HG03575 (cell line): ENCODE results near the gene ZNF708.
"Not testable (repeated sequence)": the region's sequence is repeated elsewhere in the genome, so short reads cannot be mapped to it uniquely, and the experiment has no call there.

Experiments
- ATAC-seq: cut with Tn5 transposase; IDR thresholded peaks from one replicate; pipeline ENCODE4 v1.9.1; 2021; ENCODE audit not compliant: unreplicated experiment, insufficient number of reproducible peaks, low FRiP score; ENCODE audit errors: extremely low read depth

The ZNF708 gene

DNA sequence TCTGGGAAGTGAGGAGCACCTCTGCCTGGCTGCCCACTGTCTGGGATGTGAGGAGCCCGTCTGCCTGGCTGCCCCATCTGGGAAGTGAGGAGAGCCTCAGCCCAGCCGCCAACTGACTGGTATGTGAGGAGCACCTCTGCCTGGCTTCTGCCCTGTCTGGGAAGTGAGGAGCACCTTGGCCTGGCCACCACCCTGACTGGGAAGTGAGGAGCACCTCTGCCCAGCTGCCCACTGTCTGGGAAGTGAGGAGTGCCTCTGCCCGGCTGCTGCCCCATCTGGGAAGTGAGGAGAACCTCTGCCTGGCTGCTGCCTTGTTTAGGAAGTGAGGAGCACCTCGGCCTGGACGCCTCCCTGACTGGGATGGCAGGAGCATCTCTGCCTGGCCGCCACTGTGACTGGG is 64.8 kb downstream of the ZNF708 start:
- ATAC-seq = no peak

DNA sequence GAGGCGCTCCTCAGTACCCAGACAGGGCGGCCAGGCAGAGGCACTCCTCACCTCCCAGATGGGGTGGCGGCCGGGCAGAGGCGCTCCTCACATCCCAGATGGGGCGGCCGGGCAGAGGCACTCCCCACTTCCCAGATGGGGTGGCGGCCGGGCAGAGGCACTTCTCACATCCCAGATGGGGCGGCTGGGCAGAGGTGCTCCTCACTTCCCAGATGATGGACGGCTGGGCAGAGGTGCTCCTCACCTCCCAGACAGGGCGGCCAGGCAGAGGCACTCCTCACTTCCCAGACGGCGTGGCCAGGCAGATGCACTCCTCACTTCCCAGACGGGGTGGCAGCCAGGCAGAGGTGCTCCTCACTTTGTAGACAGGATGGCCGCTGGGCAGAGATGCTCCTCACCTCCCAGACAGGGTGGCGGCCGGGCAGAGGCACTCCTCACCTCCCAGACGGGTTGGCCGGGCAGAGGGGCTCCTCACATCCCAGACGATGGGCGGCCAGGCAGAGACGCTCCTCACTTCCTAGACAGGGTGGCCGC is 68.3 kb downstream of the ZNF708 start:
- ATAC-seq = not testable (repeated sequence)

DNA sequence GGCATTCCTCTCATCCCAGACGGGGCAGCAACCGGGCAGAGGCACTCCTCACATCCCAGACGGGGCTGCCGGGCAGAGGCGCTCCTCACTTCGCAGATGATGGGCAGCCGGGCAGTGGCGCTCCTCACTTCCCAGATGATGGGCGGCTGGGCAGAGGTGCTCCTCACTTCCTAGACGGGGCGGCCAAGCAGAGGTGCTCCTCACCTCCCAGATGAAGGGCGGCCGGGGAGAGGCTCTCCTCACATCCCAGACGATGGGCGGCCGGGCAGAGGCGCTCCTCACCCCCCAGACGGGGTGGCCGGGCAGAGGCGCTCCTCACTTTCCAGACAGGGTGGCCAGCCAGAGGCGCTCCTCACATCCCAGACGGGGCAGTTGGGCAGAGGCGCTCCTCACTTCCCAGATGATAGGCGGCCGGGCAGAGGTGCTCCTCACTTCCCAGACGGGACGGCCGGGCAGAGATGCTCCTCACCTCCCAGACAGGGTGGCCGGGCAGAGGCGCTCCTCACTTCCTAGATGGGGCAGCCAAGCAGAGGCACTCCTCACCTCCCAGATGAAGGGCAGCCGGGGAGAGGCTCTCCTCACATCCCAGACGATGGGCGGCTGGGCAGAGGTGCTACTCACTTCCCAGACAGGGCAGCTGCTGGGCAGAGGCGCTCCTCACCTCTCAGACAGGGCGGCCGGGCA is 68.9 kb downstream of the ZNF708 start:
- no peak for ATAC-seq

DNA sequence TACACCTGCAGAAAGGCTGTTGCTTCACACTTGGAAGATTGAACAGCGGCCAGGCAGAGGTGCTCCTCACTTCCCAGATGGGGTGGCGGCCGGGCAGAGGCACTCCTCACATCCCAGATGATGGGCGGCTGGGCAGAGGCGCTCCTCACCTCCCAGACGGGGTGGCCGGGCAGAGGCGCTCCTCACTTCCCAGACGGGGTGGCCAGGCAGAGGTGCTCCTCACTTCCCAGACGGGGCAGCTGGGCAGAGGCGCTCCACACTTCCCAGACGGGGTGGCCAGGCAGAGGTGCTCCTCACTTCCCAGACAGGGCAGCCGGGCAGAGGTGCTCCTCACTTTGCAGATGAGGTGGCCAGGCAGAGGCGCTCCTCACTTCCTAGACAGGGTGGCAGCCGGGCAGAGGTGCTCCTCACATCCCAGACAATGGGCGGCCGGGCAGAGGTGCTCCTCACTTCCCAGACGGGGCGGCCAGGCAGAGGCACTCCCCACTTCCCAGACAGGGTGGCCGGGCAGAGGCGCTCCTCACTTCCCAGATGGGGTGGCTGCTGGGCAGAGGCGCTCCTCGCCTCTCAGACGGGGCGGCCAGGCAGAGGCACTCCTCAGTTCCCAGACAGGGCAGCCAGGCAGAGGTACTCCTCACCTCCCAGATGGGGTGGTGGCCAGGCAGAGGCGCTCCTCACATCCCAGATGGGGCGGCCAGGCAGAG is 69.6 kb downstream of the ZNF708 start:
- not testable (repeated sequence) for ATAC-seq

DNA sequence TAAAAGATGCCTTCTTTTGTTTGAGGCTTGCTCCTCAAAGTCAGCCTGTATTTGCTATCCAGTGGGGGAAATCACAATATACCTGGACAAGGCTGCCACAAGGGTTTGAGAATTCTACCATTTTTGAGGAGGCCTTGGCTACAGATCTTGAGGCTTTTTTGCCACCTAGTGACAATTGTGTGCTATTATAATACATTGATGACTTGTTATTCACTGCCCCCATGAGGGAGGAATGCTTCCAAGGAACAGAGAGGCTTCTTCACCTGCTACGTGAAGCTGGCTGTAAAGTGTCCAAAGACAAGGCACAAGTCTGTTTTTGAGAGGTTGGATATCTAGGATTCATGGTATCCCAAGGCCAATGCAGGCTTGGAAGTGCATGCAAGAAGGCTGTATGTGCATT is 72.5 kb downstream of the ZNF708 start:
- no peak for ATAC-seq
